AG08395 (cell line): ENCODE results near the gene EMILIN2.
A peak's percentile ranks its signal among the peaks of the same experiment; 100 is the strongest.
"Not testable (repeated sequence)": the region's sequence is repeated elsewhere in the genome, so short reads cannot be mapped to it uniquely, and the experiment has no call there.

ENCODE experiments used
- DNase-seq: peaks from one replicate; pipeline ENCODE4 v3.0.0; 2012; ENCODE audit warnings: mixed read lengths, low spot score

The EMILIN2 gene

DNA sequence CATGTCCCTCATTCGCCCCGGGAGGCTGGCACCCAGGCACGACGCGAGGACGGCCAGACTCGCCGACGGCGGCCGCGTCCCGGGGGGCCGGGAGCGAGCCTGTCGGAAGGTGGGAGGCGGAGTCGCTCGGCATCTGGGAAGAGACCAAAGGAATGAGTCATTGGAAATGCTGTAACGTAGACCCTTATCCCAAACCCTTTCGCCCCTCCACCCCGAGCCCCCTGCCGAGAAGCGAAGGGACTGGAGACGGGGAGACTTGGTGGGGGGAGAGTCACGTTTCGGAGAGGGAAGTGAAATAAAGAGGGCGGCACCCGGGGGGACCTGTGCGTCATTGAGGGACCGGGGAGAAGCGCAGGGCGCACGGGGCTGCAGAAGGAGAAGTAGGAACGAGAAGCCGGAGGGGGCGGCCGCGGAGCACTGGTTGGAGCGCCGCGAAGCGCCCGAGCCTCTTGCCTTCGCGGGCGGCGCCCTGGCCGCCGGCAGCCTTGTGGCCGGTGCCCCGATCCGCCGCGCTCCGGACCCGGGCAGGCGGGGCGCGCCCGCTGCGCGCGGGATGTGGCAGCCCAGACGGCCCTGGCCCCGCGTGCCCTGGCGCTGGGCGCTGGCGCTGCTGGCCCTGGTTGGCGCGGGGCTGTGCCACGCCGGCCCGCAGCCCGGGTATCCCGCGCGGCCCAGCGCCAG lies at the start of gene EMILIN2:
EMILIN2 (plus strand) TSS at position 371 of the 681 bp plus-strand sequence; CDS start at position 554, 183 bp downstream.
- peak; percentile 47 for DNase-seq

DNA sequence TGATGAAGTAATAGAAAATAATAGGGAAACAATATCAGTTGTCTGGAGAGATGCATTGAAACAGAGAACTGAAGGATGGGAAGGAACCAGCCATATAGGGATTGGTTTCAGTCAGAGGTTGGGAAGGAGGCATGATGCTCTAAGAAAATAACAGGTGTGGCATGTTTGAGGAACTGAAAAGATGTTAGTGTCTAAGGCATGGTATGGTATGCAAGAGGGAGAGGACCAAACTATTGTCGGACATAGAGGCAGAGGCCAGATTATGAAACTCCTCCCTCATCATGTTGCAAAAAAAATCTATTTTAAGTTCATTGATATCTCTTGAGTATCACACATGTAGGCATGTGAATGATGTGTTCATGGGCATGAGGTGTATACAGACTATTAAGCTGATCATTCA lies 48.9 kb upstream of the EMILIN2 start:
- no peak for DNase-seq

DNA sequence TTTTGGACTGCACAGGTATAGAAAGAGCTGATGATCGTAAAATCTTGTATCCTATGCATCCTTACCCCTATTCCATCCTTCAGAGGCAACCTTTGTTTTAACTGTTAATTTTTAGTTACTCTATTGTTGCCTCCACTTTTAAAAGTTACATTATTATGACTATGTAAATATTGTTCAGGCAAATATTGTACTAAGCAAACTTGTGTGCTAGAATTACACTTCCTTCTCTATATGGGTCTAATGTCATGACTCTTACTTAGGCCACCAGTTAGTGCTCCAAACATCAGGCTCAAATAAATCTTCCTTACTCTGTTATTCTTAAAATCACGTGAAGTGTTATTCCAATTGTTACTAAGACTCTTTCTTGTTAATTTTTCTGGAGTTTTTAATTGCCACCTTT lies 47.4 kb upstream of the EMILIN2 start:
- no peak for DNase-seq

DNA sequence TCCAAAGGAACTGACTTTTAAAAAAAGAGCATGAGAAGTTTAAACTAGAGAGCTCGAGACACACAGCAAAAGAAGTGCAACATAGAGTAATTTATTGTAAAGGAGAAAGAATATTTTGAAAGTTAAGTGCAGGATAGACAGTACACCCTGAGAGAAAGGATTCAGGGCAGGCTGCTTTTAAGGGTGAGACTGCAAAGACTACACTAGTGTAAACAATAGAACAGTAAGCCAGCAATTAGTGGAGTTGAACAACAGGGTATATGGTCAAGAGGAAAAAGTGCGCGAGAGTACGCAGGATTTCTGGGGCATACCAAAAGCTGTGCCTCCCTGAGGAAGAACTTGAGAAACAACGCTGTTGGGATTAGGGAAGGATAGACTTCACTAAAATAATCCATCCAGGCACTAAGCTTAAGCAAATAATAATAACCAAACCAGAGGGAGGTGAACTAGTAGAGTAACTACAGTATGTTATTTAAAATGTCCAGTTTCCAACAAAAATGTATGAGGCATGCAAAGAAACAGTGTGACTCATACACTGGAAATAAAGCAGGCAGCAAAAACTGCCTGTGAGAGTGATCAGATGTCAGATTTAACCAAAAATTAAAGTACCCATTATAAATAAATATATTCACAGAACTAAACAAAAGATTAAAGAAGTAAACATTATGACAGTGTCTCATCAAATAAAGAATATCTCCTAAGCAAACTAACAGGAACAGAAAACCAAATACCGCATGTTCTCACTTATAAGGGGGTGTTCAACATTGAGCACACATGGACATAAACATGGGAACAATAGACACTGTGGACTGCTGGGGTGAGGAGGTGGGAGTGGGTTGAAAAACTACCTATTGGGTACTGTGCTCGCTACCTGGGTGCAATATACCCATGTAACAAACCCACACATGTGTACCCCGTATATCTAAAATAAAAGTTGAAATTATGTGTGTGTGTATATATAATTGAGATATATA lies 40.5 kb upstream of the EMILIN2 start:
- peak; percentile 17 for DNase-seq

DNA sequence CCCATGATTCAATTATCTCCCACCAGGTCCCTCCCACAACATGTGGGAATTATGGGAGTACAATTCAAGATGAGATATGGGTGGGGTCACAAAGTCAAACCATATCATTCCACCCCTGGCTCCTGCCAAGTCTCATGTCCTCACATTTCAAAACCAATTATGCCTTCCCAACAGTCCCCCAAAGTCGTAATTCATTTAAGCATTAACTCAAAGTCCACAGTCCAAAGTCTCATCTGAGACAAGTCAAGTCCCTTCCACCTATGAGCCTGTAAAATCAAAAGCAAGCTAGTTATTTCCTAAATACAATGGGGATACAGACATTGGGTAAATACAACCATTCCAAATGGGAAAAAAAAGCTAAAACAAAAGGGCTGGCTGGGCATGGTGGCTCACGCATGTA lies 38.2 kb upstream of the EMILIN2 start:
- DNase-seq = not testable (repeated sequence)

DNA sequence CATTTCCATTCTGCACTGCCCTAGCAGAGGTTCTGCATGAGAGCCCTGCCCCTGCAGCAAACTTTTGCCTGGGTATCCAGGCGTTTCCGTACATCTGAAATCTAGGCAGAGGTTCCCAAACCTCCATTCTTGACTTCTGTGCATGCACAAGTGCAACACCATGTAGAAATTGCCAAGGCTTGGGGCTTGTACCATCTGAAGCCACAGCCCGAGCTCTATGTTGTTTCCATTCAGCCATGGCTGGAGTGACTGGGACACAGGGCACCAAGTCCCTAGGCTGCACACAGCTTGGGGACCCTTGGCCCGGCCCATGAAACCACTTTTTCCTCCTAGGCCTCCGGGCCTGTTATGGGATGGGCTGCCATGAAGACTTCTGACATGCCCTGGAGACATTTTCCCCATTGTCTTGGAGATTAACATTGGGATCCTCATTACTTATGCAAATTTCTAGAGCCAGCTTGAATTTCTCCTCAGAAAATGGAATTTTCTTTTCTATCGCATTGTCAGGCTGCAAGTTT lies 37.1 kb upstream of the EMILIN2 start:
- DNase-seq = not testable (repeated sequence)

DNA sequence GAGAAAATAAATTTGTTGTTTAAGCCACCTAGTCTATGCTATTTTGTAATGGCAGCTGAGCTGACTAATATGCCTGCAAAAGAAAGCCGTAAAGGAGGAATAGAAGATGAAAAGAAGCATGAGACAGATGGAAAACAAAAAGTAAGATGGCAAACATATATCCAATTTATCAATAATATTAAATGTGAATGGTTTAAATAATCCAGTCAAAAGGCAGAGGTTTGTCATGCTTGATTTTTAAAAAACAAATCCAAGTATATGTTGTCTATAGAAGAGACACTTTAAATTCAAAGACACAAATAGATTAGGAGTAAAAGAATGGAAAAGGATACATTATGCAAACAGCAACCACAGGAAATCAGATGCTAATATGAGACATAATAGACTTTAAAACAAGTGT lies 35.4 kb upstream of the EMILIN2 start:
- no peak for DNase-seq

DNA sequence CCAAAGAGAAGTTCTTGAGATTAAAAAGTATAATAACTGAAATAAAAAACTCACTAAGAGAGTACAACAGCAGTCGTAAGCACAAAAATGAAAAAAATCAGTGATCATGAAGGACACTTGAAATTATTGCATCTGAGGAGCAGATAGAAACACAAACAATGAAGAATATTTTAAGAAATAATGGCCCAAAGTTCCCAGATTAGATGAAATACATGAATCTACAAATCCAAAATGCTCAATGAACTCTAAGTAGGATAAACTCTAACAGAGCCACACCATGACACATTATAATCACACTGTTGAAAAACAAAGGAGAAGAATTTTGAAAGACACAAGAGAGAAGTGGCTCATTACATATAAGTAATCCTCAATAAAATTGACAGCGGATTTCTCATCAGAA lies 31.9 kb upstream of the EMILIN2 start:
- DNase-seq = no peak

DNA sequence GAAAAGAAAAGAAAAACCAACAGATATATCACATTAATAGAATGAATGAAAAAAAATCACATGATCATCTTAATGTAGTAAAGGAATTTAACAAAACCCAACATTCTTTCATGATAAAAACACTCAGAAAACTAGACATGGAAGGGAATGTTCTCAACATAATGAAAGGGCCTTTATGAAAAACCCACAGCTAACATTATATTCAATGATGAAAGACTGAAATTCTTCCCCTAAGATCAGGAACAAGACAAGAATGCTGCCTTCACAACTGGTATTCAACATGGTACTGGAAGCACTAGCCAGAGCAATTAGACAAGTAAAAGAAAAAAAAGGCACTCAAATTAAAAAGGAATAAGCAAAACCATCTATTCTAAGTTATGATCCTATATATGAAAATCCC lies 28.5 kb upstream of the EMILIN2 start:
- DNase-seq = no peak

DNA sequence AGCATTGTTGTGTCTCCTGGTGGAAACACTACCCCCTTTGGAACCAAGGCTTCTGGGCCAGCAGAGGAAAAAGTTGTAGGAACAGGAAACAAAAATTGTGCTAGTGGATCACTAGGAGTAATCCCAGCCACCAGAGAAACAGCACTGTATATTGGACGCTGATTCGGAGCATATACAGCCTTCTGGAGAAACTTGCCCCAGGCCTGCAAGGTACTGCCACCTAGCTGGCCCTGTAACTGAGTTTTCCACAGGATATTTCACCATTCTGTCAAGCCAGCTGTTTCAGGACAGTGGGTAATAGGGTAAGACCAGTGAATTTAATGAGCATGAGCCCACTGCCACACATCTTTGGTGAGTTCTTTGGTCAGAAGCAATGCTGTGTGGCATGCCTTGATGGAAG lies 25.1 kb upstream of the EMILIN2 start:
- no peak for DNase-seq

DNA sequence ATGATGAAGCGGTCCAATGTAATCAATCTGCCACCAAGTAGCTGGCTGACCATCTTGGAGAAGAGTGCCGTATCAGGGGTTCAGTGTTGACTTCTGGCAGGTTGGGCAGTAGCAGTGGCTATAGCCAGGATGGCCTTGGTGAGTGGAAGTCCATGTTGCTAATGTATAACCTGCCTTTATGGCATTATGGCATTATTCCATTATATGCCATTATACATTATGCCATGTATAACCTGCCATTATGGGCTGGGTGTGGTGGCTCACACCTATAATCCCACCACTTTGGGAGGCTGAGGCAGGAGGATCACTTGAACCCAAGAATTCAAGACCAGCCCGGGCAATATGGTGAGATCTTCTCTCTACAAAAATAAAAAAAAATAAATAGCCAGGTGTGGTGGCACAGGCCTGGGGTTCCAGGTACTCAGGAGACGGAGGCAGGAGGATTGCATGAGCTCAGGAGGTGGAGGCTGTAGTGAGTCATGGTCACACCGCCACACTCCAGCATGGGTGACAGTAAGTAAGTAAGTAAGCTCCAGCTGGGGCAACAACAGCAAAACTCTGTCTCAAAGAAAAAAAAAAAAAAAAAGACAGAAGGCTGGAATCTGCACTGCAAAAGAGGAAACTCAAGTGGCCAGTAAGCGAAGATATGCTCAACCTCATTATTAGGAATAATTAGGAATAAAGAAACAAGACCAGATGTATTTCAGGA lies 24.4 kb upstream of the EMILIN2 start:
- no peak for DNase-seq

DNA sequence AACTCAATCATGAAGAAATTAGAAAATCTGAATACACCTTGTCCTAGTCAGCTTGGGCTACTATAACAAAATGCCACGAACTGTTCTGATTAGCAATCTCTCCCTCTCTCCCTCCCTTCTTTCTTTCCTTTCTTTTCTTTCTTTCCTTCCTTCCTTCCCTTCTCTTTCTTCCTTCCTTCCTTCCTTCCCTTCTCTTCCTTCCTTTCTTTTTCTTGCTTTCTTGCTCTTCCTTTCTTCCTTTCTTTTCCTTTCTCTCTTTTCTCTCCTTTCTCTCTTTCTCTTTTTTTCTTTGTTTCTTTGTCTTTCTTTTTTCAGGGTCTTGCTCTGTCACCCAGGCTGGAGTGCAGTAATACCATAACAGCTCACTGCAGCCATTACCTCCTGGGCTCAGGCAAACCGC lies 23.6 kb upstream of the EMILIN2 start:
- DNase-seq = no peak

DNA sequence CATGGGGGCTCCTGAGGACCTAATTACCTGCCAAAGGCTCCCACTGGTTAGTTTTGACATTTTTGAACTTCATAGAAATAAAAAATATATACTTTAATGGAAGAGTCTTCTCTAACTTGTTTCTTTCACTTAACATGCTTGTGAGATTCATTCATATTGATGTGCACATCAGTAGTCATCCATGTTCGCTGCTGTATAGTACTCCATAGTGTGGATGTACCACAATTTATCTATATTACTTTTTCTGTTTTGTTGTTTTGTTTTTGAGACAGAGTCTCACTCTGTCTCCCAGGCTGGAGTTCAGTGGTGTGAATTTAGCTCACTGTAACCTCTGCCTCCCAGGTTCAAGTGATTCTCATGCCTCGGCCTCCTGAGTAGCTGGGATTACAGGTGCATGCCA lies 22.8 kb upstream of the EMILIN2 start:
- no peak for DNase-seq

DNA sequence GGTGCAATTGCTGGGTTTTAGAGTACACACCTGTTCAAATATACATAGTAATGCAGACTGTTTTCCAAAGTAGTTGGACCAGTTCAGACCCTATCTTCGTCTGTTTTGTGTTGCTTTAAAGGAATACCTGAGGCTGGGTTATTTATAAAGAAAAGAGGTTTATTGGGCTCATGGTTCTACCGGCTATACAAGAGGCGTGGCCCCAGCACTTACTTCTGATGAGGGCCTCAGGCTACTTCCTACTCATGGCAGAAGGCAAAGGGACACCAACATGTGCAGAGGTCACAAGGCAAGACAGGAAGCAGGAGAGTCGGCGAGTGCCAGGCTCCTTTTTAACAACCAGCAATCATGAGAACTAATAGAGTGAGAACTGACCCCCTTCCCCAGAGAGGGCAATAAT lies 21.9 kb upstream of the EMILIN2 start:
- DNase-seq = no peak

DNA sequence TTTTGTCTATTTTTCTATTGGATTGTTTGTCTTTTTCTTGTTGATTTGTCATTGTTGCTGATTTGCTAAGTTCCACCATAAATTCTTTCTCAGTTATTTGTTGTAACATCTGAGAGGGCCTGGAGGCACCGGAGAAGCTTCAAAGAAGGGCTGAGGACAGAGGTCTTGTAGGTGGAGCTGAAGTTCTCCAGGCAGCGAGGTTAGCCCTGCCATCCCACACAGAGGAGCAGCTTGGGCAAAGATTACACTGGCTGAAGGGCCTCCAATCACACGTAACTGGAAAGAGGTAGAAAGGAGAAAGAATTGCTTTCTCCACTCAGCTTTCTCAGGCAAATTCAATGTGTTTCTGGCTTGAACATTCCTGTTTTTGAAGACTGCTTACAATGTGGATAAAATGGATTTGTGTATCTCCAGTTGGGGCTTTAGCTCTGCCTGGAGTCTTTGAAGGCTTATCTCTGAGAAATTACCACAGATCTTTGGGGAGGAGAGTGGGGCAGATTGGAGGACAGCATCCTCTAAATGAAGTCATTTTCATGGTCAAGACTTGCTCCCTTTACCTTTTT lies 21.1 kb upstream of the EMILIN2 start:
- DNase-seq = no peak

DNA sequence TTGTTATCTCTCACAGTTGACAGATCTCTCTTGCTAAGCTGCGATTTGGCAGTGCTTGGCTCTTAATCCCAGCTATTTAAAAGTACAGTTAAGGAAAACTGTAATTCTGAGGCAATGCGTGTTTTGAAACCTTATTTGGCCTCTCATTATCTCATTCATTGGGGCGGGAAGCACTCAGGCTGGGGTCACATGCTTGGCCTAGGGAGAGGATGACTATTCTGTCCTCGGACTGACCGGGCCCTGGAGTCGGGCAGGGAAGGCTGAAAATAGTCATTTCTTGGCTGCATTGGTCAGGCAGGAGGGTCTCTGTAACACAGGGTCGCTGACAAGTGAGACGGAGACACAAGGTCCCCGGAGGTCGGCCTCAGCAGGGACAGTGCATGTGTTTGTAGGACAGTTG lies 20.2 kb upstream of the EMILIN2 start:
- no peak for DNase-seq

DNA sequence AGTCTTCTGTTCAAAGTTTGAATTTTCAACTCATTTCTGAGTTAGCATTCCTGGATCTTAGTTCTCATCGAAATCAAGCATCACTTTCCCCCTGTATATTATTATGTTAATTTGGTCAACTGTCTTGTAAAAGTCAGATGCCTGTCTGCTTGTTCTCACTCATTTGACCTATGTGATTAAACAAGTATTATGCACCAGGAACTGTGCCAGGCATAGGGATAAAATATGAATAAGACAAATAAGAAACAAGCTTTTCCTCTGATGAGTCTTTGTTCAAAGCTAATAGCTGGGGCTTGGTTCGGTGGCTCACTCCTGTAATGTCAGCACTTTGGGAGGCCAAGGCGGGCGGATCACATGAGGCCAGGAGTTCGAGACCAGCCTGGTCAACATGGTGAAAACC lies 19.7 kb upstream of the EMILIN2 start:
- no peak for DNase-seq

DNA sequence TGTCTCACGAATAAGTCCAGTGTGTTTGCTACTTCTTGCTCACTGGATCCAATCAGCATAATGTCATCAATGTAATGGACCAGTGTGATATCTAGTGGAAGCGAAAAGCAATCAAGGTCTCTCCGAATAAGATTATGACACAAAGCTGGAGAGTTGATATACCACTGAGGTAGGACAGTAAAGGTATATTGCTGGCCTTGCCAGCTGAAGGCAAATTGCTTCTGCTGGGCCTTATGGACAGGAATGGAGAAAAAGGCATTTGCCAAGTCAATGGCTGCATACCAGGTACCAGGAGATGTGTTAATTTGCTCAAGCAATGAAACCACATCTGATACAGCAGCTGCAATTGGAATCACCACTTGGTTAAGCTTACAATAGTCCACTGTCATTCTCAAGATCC lies 10.7 kb upstream of the EMILIN2 start:
- not testable (repeated sequence) for DNase-seq

DNA sequence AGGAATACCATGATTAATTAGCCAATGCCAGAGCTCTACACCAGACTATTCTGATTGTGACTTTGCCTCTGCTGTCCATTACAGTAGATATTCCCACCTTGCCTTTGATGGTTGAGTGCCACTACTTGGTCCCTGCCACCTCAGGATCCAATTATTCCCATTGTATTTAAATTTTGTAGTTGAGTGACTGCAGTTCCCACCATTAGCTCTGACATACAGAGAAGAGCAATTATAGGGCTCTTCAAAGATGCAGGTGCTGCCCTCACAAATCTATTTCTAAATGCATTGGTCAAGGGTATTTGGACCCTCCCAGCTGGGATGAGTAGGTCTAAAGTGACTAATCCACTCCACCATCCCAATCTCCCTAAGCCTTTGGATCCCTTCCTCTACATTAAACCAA lies 9.5 kb upstream of the EMILIN2 start:
- not testable (repeated sequence) for DNase-seq

DNA sequence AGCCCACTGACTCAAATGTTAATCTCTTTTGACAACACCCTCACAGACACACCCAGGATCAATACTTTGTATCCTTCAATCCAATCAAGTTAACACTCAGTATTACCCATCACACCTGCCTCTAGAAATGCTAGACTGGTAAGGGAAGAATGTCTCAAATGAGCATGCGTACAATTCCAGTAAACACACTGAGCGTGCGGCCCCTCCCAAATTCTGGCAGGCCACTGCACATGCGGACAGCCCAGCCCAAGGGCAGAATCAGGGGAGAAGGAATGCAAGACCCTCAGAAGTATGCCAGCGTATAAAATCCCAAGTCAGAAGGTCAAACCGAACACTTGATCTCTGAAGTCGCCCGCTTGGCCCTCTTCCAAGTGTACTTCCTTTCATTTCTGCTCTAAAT lies 7.6 kb upstream of the EMILIN2 start:
- DNase-seq = no peak

DNA sequence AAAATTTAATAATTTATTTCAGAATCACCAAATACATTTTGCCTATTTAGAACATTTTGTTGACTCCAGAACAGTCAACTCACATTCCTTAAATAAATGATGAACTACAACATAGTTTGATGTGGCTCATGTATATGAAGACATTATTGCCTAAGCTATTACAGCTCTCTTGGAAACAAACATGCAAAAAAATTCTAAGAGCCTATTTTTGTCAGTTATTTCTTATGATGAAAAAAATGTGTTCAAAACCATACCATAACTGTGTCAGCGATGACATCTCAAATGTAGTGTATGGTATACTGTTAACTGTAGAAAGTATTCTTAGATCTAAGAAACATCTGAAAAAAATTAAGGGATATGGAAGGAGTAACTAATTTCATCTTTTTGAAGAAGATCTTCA lies 6.3 kb upstream of the EMILIN2 start:
- DNase-seq = no peak

DNA sequence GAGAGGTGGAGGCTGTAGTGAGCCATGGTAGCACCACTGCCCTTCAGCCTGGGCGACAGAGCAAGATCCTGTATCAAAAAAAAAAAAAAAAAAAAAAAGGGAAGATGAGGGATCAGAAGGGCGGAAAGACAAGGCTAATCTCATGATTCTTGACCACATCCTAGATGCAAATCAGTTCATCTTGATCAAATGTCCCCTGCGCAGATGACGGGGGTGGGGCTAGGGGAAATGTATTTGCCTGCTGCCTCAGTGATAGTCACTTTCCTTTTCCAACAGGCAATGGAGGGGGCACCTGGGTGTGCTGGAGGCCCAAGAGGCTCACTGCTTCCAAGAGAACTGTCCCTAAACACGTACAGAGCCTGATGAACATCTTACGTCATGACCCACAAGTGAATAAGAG lies 3.7 kb upstream of the EMILIN2 start:
- DNase-seq = no peak
